Neural cell (in vitro differentiated cells): Measurements from ENCODE around the gene SFMBT1. TPM values are rescaled to one million over a fixed set of nuclear protein-coding genes. Genes with fewer than 3 reads are reported as not detected.

Experiments
- H2AFZ ChIP-seq: fragments of 200-600, 300-800 bp; sonication (generic), shearing (Covaris generic); 2 replicates; pipeline ENCODE4 v1.6.0; 2014; ENCODE audit warnings: low read depth, mild to moderate bottlenecking, antibody characterized with exemption, low read length, moderate library complexity
- H3F3A ChIP-seq: fragments of 200-600 bp; shearing (Covaris generic); 2 replicates; pipeline ENCODE4 v1.6.1; 2016; ENCODE audit warnings: mild to moderate bottlenecking, moderate library complexity, mixed read lengths, antibody characterized with exemption, low read length; ENCODE audit not compliant: insufficient read depth, poor library complexity, severe bottlenecking
- H3K27ac ChIP-seq: fragments of 200-600, 300-800 bp; sonication (generic), shearing (Covaris generic); 2 replicates; pipeline ENCODE4 v1.5.1; 2014; ENCODE audit warnings: mild to moderate bottlenecking, low read length, moderate library complexity
- H3K27me3 ChIP-seq: fragments of 300-800, 200-600 bp; sonication (generic), shearing (Covaris generic); 2 replicates; pipeline ENCODE4 v1.6.0; 2014; ENCODE audit warnings: mild to moderate bottlenecking, low read depth, low read length, moderate library complexity; ENCODE audit not compliant: insufficient read depth
- H3K36me3 ChIP-seq: fragments of 300-800, 200-600 bp; sonication (generic), shearing (Covaris generic); 2 replicates; pipeline ENCODE4 v1.5.1; 2014; ENCODE audit warnings: mild to moderate bottlenecking, antibody characterized with exemption, low read length, moderate library complexity; ENCODE audit not compliant: insufficient read depth
- H3K4me2 ChIP-seq: fragments of 300-800, 200-600 bp; sonication (generic), shearing (Covaris generic); 2 replicates; pipeline ENCODE4 v1.6.0; 2014; ENCODE audit warnings: mild to moderate bottlenecking, low read length
- H3K4me3 ChIP-seq: fragments of 300-800, 200-600 bp; sonication (generic), shearing (Covaris generic); 2 replicates; pipeline ENCODE4 v1.5.1; 2014; ENCODE audit warnings: mild to moderate bottlenecking, low read length, moderate library complexity
- H3K79me2 ChIP-seq: fragments of 200-600 bp; shearing (Covaris generic); replicated peaks from 2 replicates; pipeline ENCODE4 v1.6.0; 2014; ENCODE audit warnings: mild to moderate bottlenecking, low read length, moderate library complexity; ENCODE audit not compliant: insufficient read depth
- H3K9ac ChIP-seq: fragments of 300-800, 200-600 bp; sonication (generic), shearing (Covaris generic); 2 replicates; pipeline ENCODE4 v1.6.1; 2016; ENCODE audit warnings: mild to moderate bottlenecking, low read length, mixed read lengths
- H3K9me2 ChIP-seq: fragments of 200-600 bp; shearing (Covaris generic); 2 replicates; pipeline ENCODE4 v1.6.1; 2016; ENCODE audit warnings: mild to moderate bottlenecking, low read length, mixed read lengths; ENCODE audit not compliant: insufficient read depth
- H3K9me3 ChIP-seq: fragments of 200-600, 300-800 bp; sonication (generic), shearing (Covaris generic); 2 replicates; pipeline ENCODE4 v1.6.1; 2016; ENCODE audit warnings: mild to moderate bottlenecking, mixed run types, low read length, moderate library complexity, mixed read lengths
- H4K20me1 ChIP-seq: fragments of 200-600 bp; shearing (Covaris generic); 2 replicates; pipeline ENCODE4 v1.6.1; 2016; ENCODE audit warnings: mild to moderate bottlenecking, mixed run types; ENCODE audit not compliant: insufficient read depth
- EP300 ChIP-seq: fragments of 450-650 bp; conservative IDR thresholded peaks from 2 replicates; pipeline ENCODE4 v1.6.1; 2014; ENCODE audit warnings: antibody characterized with exemption, mild to moderate bottlenecking, moderate library complexity; ENCODE audit not compliant: poor library complexity, severe bottlenecking
- EZH2 ChIP-seq: fragments of 200-600, 300-800 bp; shearing (Covaris generic), sonication (generic); IDR thresholded peaks from 2 replicates; pipeline ENCODE4 v1.6.1; 2014; ENCODE audit warnings: antibody characterized with exemption, low read length, borderline replicate concordance, mild to moderate bottlenecking; ENCODE audit not compliant: insufficient read depth, poor library complexity, severe bottlenecking
- MXI1 ChIP-seq: fragments of 450-650 bp; conservative IDR thresholded peaks from 2 replicates; pipeline ENCODE4 v1.6.1; 2014; ENCODE audit warnings: antibody characterized with exemption, mild to moderate bottlenecking; ENCODE audit not compliant: poor library complexity, severe bottlenecking
- POLR2AphosphoS5 ChIP-seq: IDR thresholded peaks from 2 replicates; pipeline ENCODE4 v1.6.1; 2012
- RAD21 ChIP-seq: fragments of 450-650 bp; conservative IDR thresholded peaks from 2 replicates; pipeline ENCODE4 v1.6.1; 2014; ENCODE audit warnings: antibody characterized with exemption, mild to moderate bottlenecking, moderate library complexity
- REST ChIP-seq: IDR thresholded peaks from 2 replicates; pipeline ENCODE4 v1.6.1; 2012; ENCODE audit warnings: borderline replicate concordance
- SMC3 ChIP-seq: fragments of 450-650 bp; conservative IDR thresholded peaks from 2 replicates; pipeline ENCODE4 v1.6.1; 2014; ENCODE audit warnings: antibody characterized with exemption, mild to moderate bottlenecking, moderate library complexity; ENCODE audit not compliant: poor library complexity
- TAF1 ChIP-seq: IDR thresholded peaks from 2 replicates; pipeline ENCODE4 v1.6.1; 2012; ENCODE audit warnings: low read depth
- polyA plus RNA-seq: library from polyadenylated mRNA; depleted of rRNA; stranded (reverse); fragments of >200 nt; gene quantifications from 2 replicates; pipeline ENCODE4 v1.2.3, GENCODE V29; 2014
- TF ChIP-seq, protein P1 (sequence below): fragments of 450-650 bp; IDR thresholded peaks from 2 replicates; pipeline ENCODE4 v1.5.1; 2014; ENCODE audit warnings: antibody characterized with exemption, mild to moderate bottlenecking, moderate library complexity; ENCODE audit not compliant: poor library complexity, severe bottlenecking

SFMBT1 gene
- polyA plus RNA-seq, 1 donor from 2014 or later: 17.3 TPM

DNA sequence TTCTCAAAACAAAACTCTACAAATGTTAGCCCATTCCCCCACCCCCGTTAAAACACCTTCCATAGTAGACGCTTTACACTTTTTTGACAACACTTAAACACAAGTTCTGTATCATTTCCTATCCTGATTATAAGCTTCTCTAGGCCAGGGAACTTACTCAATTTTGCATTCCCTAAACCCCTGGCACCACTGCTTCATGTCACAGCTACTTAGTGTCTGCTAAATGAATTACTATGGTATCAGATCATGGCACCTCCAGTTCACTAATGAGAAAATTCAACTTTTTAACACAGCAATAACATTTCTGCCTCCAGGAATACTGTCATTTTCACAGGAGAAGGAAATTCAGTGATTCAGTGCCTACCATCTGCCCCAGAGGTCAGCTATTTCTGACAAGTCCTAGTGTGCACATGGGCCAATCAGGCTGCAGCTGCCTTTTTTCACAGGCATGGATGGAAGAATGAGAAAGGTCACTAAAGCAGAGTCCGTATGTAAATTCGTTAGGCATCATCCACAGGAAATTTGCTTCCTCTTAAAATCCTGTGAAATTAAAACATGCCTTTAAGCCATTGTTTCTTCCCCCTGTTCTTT is 18.5 kb downstream of the SFMBT1 start:
- Histone ChIP-seq H3K9me2 (no peaks in the 10 kb centered on the region), H3K9me3 (no peaks in the 10 kb centered on the region), H3K36me3 (no peaks in the 10 kb centered on the region), H2AFZ (no peak overlapping the region), H3K27ac (no peak overlapping the region), H3K79me2 (peaks cover 17% of the 10 kb centered on the region), H3K4me2 (no peak overlapping the region), H3F3A (no peaks in the 10 kb centered on the region), H3K9ac (no peak overlapping the region), H4K20me1 (no peaks in the 10 kb centered on the region), H3K4me3 (no peak overlapping the region), H3K27me3 (no peaks in the 10 kb centered on the region)
- no peak for TF ChIP-seq SMC3
- no peak for TF ChIP-seq EZH2
- no peak for TF ChIP-seq EP300
- no peak for TF ChIP-seq TAF1
- no peak for TF ChIP-seq MXI1
- TF ChIP-seq, protein P1, sequence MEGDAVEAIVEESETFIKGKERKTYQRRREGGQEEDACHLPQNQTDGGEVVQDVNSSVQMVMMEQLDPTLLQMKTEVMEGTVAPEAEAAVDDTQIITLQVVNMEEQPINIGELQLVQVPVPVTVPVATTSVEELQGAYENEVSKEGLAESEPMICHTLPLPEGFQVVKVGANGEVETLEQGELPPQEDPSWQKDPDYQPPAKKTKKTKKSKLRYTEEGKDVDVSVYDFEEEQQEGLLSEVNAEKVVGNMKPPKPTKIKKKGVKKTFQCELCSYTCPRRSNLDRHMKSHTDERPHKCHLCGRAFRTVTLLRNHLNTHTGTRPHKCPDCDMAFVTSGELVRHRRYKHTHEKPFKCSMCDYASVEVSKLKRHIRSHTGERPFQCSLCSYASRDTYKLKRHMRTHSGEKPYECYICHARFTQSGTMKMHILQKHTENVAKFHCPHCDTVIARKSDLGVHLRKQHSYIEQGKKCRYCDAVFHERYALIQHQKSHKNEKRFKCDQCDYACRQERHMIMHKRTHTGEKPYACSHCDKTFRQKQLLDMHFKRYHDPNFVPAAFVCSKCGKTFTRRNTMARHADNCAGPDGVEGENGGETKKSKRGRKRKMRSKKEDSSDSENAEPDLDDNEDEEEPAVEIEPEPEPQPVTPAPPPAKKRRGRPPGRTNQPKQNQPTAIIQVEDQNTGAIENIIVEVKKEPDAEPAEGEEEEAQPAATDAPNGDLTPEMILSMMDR: no peak
- TF ChIP-seq POLR2AphosphoS5: no peak
- no peak for TF ChIP-seq RAD21
- TF ChIP-seq REST: no peak

DNA sequence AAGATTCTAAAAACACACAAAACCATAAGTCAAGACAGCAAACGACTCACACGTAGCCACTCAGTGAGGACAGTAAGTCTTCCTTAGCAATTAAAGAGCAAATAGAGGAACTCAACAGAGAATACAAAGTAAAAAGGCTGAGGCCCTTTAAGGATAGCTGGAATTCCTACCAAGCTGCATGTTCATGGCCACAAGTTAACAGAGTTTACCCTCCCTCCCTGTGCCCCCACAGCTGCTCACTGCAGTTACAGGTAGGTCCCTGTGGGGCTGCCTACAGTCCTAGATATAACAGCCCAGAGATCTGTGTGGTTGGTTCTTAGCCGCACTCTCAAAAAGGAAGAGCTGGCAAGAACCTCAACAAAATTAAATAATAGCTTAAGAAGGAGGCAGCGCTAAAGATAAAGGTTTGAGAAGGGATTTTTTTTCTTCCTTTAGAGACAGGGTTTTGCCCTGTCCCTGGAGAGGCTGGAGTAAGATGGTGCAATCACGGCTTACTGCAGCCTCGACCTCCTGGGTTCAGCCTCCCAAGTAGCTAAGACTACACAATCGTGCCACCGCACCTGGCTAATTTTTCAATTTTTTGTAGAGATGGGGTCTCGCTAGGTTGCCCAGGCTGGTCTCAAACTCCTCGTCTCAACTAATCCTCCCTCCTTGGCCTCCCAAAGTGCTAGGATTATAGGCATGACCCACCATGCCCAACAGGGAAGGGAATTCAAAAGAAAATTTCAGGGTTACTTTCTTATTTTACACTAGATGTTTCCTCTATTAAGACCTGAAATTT is 19.3 kb downstream of the SFMBT1 start:
- Histone ChIP-seq H3K4me2 (no peak overlapping the region), H3K9ac (no peak overlapping the region), H3K9me3 (no peaks in the 10 kb centered on the region), H3F3A (no peaks in the 10 kb centered on the region), H3K4me3 (no peak overlapping the region), H3K9me2 (no peaks in the 10 kb centered on the region), H3K27ac (no peak overlapping the region), H4K20me1 (no peaks in the 10 kb centered on the region), H2AFZ (no peak overlapping the region), H3K36me3 (no peaks in the 10 kb centered on the region), H3K79me2 (peaks cover 17% of the 10 kb centered on the region), H3K27me3 (no peaks in the 10 kb centered on the region)
- TF ChIP-seq TAF1 (no peak), RAD21 (no peak), POLR2AphosphoS5 (no peak), MXI1 (no peak), SMC3 (no peak), REST (no peak), EZH2 (no peak), EP300 (no peak)
- TF ChIP-seq, protein P1: no peak
